Loucy (cell line): ENCODE data around the gene CD28.

Experiments
- H2AFZ ChIP-seq: fragments of 200-600 bp; sonication (generic); 2 replicates; pipeline ENCODE4 v1.6.0; 2016; ENCODE audit warnings: antibody characterized with exemption, mild to moderate bottlenecking, low read length, moderate library complexity
- H3F3A ChIP-seq: fragments of 200-600 bp; 2 replicates; pipeline ENCODE4 v1.6.0; 2016; ENCODE audit warnings: antibody characterized with exemption, low read depth, mild to moderate bottlenecking
- H3K27me3 ChIP-seq: fragments of 200-600 bp; sonication (generic); 2 replicates; pipeline ENCODE4 v1.6.1; 2014; ENCODE audit warnings: low read length, mild to moderate bottlenecking; ENCODE audit not compliant: insufficient read depth, poor library complexity, severe bottlenecking
- H3K36me3 ChIP-seq: fragments of 200-600 bp; sonication (generic); 2 replicates; pipeline ENCODE4 v1.6.1; 2016; ENCODE audit warnings: low read length; ENCODE audit not compliant: insufficient read depth
- H3K4me1 ChIP-seq: fragments of 200-600 bp; sonication (generic); 2 replicates; pipeline ENCODE4 v1.5.1; 2014; ENCODE audit warnings: low read length, mild to moderate bottlenecking; ENCODE audit not compliant: insufficient read depth, poor library complexity, severe bottlenecking
- H3K4me2 ChIP-seq: fragments of 200-600 bp; sonication (generic); 2 replicates; pipeline ENCODE4 v1.6.0; 2014; ENCODE audit warnings: antibody characterized with exemption, low read length, low read depth, mild to moderate bottlenecking; ENCODE audit not compliant: poor library complexity, severe bottlenecking
- H3K4me3 ChIP-seq: fragments of 200-600 bp; sonication (generic); 2 replicates; pipeline ENCODE4 v1.5.1; 2014; ENCODE audit warnings: low read length, mild to moderate bottlenecking, mixed read lengths; ENCODE audit not compliant: poor library complexity, severe bottlenecking
- H3K79me2 ChIP-seq: fragments of 200-600 bp; sonication (generic); 2 replicates; pipeline ENCODE4 v1.6.1; 2014; ENCODE audit warnings: low read length; ENCODE audit not compliant: insufficient read depth
- H3K9ac ChIP-seq: fragments of 200-600 bp; sonication (generic); 2 replicates; pipeline ENCODE4 v1.6.0; 2014; ENCODE audit warnings: mild to moderate bottlenecking, low read depth, low read length, moderate library complexity; ENCODE audit not compliant: poor library complexity, severe bottlenecking
- H3K9me2 ChIP-seq: fragments of 200-600 bp; sonication (generic); replicated peaks from 2 replicates; pipeline ENCODE4 v1.6.1; 2016; ENCODE audit warnings: low read depth, low read length, mixed read lengths
- H3K9me3 ChIP-seq: fragments of 200-600 bp; sonication (generic); 2 replicates; pipeline ENCODE4 v1.6.1; 2014; ENCODE audit warnings: mild to moderate bottlenecking, antibody characterized with exemption, low read length, low read depth; ENCODE audit not compliant: insufficient read depth
- H4K20me1 ChIP-seq: fragments of 200-600 bp; sonication (generic); 2 replicates; pipeline ENCODE4 v1.6.0; 2014; ENCODE audit warnings: antibody characterized with exemption, low read length, mild to moderate bottlenecking; ENCODE audit not compliant: insufficient read depth, poor library complexity, severe bottlenecking
- CTCF ChIP-seq: fragments of 200-600 bp; sonication (generic); conservative IDR thresholded peaks from 2 replicates; pipeline ENCODE4 v1.5.1; 2014; ENCODE audit warnings: mild to moderate bottlenecking, antibody characterized with exemption, low read length
- EZH2phosphoT487 ChIP-seq: fragments of 200-600 bp; IDR thresholded peaks from 2 replicates; pipeline ENCODE4 v1.6.1; 2018; ENCODE audit warnings: antibody characterized with exemption, mild to moderate bottlenecking, moderate library complexity, borderline replicate concordance

The CD28 gene

GRCh38 chr2:203661279-203661908 is 45.0 kb upstream of the CD28 start:
- TF ChIP-seq EZH2phosphoT487 (no peak), CTCF (no peak)
- H3F3A ChIP-seq, result no peaks in the 10 kb centered on the region
- no peaks in the 10 kb centered on the region for H3K27me3 ChIP-seq
- peaks cover 12% of the 10 kb centered on the region for H3K4me1 ChIP-seq
- no peak overlapping the region for H3K4me2 ChIP-seq
- H3K79me2 ChIP-seq, result no peaks in the 10 kb centered on the region
- H4K20me1 ChIP-seq, result no peaks in the 10 kb centered on the region
- H3K9ac ChIP-seq, result no peak overlapping the region
- H3K9me3 ChIP-seq, result no peaks in the 10 kb centered on the region
- peak overlapping the region; percentile 74; the same call in 1 of the 2 replicates for H2AFZ ChIP-seq
- H3K4me3 ChIP-seq, result no peak overlapping the region
- no peaks in the 10 kb centered on the region for H3K36me3 ChIP-seq
- no peaks in the 10 kb centered on the region for H3K9me2 ChIP-seq

- Histone ChIP-seq H3K27me3 (no peaks in the 10 kb centered on the region), H3K9me3 (no peaks in the 10 kb centered on the region), H3K4me2 (no peak overlapping the region), H3K4me3 (no peak overlapping the region), H3K9ac (no peak overlapping the region), H3K36me3 (no peaks in the 10 kb centered on the region), H3F3A (no peaks in the 10 kb centered on the region), H4K20me1 (no peaks in the 10 kb centered on the region), H3K4me1 (peaks cover 13% of the 10 kb centered on the region), H3K79me2 (no peaks in the 10 kb centered on the region), H2AFZ (no peak overlapping the region), H3K9me2 (no peaks in the 10 kb centered on the region)
- TF ChIP-seq CTCF (no peak), EZH2phosphoT487 (no peak)
These were observed 44.0 kb upstream of the CD28 start for GRCh38 chr2:203662487-203662886.

- H3K9ac ChIP-seq, result no peak overlapping the region
- H3K4me2 ChIP-seq, result no peak overlapping the region
- no peak overlapping the region for H2AFZ ChIP-seq
- no peaks in the 10 kb centered on the region for H3K9me3 ChIP-seq
- no peaks in the 10 kb centered on the region for H3K27me3 ChIP-seq
- TF ChIP-seq CTCF (no peak), EZH2phosphoT487 (no peak)
- no peak overlapping the region for H3K4me3 ChIP-seq
- H3K4me1 ChIP-seq, result peaks cover 18% of the 10 kb centered on the region
- H3F3A ChIP-seq, result no peaks in the 10 kb centered on the region
- no peaks in the 10 kb centered on the region for H4K20me1 ChIP-seq
- H3K9me2 ChIP-seq, result no peaks in the 10 kb centered on the region
- no peaks in the 10 kb centered on the region for H3K79me2 ChIP-seq
- no peaks in the 10 kb centered on the region for H3K36me3 ChIP-seq
These were observed 43.5 kb upstream of the CD28 start for GRCh38 chr2:203662951-203663350.
